GM19468 (cell line): ENCODE results near the gene THAP3.
A peak's percentile ranks its signal among the peaks of the same experiment; 100 is the strongest.

Source experiments
- ATAC-seq: cut with Tn5 transposase; IDR thresholded peaks from one replicate; pipeline ENCODE4 v1.9.1; 2021; ENCODE audit warnings: mild to moderate bottlenecking, moderate library complexity, moderate number of reproducible peaks; ENCODE audit not compliant: unreplicated experiment; ENCODE audit errors: extremely low read depth

Gene THAP3

GRCh38 chr1:6603238-6603914 lies 21.3 kb upstream of the THAP3 start:
- ATAC-seq: no peak

DNA sequence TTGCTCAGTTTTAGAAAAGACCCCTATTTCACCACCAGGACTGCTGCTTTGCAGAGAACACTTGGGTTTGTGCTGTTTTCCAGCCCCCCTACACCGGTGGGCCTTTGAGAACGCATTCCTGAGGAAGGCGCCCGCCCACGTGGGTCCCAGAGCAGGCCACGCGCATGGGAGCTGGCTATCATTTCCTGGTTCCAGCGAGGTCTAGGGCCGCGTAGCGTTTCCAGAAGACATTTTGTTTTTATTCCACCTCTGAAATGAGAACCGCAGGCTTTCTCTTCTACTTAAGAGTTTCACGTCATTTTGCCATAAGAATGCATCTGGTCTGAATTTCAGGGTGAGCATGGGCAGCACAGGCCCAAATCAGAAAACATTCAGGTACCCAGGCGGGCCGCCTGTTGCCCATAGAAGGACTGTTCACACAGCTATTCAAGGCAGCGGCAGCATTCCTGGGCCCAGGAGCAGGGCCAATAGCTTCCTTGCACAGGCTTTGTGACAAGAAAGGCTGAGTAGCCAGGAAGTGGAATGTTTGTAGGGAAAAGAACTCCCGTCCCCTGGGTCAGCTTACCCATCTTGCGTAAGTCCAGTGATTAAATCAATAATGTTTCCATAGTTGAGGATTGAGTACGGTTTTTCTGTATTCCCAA lies 20.6 kb upstream of the THAP3 start:
- ATAC-seq: no peak

- no peak for ATAC-seq
These were observed 11.9 kb upstream of the THAP3 start for GRCh38 chr1:6612641-6613360.

- peak; percentile 82 for ATAC-seq
These were observed 11.2 kb upstream of the THAP3 start, which contains the start of gene PHF13 for GRCh38 chr1:6613361-6614018. Gene PHF13 (plus strand): TSS chr1:6613731. CDS start chr1:6614067, 336 bp downstream.

DNA sequence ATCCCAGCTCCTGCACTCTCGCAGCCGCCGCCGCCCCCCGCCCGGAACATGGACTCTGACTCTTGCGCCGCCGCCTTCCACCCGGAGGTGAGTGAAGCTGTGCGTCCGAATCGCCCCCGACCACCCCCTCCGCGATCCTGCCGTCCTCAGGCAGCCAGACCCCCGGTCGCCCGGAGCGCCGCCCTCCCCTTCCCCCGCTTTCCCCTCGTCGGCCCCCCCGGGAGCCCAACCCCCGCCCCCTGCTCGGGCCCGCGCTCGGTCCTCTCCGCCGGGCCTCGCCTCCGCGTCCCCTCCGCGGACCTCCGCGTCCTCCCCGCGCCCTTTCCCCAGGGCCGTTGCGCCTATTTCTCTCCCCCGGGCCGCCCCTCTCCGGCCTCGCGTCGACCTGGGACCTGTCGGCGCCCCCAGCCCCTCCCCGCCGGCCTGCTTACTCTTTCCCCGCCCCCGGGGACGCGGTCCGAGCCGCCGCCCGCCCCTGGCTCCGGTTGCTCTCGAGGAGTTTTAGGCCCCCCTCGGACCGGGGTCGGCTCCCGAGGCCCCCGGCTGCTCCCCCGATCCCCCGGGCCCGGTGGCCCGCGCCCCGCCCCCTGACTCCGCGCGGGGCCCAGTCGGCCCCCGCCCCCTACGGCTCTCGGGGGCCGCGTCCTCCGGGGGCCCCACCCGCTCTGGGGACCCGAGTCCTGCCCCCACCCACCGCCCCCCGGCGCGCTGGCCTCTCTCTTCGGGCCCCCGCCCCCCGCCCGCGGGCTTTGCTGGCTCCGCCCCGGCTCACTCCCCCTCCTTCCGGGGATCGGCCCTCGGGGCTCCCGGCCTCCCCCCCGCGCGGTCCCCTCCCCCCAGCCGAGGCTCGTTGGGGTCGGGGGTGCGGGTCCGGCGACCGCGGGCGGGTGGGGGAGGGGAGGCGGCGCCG lies 10.4 kb upstream of the THAP3 start:
- no peak for ATAC-seq

DNA sequence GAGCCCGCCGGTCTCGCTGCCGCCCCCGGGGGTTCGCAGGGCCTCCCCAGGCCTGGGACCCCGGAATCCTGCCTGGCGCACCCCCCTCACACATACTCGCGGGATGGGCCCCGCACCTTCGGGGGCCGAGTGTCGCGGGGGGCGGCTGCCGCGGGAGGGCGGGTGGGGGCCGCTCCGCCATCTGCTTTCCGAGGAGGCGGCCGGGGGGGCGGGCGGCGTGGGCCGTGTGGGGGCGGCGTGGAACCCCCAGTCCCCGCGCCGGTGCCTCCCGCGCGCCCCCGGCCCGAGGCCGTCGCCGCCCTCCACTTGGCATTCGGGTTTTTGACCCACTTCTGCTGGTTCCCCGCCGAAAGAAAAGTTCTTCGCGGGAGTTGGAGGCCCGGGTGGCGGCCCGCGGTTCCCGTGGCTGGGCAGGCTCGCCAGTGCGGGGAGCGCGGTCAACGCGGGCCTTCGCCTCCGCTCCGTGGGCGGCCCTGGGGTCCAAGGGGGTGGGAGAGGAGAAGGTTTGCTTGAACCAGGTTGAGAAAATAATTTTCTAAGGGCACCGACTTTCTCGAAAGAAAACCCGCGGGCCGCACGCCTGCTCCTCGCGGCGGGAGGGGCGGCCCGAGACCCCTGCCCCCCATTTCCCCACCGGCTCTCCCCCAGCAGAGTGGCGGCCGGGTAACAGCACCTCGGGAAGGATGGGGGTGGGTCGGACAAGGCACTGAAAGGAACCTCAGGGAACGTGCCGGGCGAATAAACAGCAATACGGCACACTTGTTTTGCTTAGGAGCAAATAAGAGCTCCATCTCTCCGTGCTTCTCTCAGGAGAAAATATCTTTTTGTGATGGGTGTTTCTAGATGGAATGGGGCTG lies 9.5 kb upstream of the THAP3 start:
- no peak for ATAC-seq

DNA sequence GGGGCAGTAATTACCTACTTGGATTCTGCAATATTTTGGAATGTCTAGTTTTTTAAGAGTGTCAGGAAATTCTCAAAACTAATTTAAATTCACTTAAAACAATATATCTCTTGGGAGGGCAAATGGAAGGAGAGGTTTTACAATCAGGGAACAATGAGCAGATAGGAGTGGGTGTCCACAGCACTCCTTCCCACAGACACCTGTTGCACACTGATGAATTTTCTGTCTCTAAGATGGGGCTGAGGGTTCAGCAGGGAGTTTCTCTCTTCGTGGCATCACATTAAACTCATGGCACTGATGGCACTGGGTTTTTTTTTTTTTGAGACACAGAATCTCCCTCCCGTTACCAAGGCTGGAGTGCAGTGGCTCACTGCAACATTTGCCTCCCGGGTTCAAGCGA lies 5.6 kb upstream of the THAP3 start:
- no peak for ATAC-seq

DNA sequence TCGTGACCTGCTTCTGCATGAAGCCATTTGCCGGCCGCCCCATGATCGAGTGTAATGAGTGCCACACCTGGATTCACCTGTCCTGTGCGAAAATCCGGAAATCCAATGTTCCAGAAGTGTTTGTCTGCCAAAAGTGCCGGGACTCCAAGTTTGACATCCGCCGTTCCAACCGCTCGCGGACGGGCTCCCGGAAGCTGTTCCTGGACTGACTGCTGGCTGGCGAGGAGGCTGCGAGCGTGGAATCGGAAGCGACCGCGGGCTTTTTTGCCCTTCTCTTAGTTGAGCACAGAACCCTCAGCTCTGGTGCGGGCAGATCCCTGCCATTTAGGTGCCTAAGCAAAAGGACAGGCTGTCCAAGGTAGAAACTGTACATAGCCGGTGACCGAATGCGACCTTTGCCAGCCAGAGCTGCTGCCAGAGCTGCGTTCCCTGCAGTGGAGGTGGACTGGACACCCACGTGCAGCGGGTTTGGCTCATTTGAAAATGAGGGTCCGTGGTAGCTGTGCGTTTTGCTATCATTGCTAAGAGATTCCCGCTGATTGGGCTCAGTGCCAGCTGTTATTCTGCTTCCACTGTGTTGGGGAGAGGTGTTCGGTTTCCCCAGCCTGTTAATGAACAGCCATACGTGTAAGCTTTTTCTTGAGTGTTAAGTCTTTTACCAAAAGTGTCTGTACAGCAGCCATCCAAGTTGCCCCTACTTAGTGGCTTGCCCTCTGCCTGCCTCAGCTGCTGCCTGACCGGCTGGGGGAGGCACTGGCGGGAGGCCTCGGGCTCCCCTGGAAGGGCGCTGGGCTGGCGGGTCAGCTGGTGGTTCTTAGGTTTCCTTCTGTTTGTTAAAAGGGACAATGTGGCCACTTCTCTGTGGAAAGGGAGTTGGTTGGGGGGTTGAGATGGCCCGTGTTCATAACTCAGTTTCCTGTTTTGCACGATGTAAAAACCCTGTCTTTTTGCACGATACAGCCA lies 3.0 kb upstream of the THAP3 start:
- no peak for ATAC-seq

GRCh38 chr1:6622396-6623152 lies 2.1 kb upstream of the THAP3 start:
- no peak for ATAC-seq

- ATAC-seq: no peak
These were observed 1.3 kb upstream of the THAP3 start for GRCh38 chr1:6623269-6623965.

- no peak for ATAC-seq
These were observed 999 bp downstream of the THAP3 start for GRCh38 chr1:6625584-6626149.

GRCh38 chr1:6627031-6627430 lies 2.4 kb downstream of the THAP3 start:
- no peak for ATAC-seq

- ATAC-seq: no peak
These were observed 3.3 kb downstream of the THAP3 start for GRCh38 chr1:6627841-6628545.

- no peak for ATAC-seq
These were observed 4.4 kb downstream of the THAP3 start for GRCh38 chr1:6628971-6629479.

DNA sequence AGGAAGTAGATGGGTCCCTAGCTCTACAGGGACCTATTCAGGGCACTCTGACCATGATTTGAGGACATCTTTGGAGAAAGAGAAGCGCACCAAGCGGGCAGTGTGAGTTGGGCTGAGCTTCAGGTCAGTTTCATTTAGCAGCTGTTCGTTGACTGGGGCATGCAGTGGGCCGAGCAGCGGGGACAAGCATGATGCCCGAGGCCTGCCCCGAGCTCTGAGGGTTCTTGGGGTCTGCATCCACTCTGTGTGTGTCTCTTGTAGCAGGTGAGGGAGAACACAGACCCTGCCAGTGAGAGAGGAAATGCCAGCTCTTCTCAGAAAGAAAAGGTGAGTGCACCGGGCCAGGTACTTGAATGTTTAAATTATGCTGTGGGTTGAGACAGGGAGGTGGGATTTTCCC lies 5.4 kb downstream of the THAP3 start:
- no peak for ATAC-seq
